Body of pancreas (tissue), 4 donors: ENCODE results near the gene NRIP1. TPM values are rescaled to one million over a fixed set of nuclear protein-coding genes. Genes with fewer than 3 reads are reported as not detected.

ENCODE experiments used
- ATAC-seq: fragments of 150-250 bp; one replicate; pipeline ENCODE4 v1.9.1; 2016
- DNase-seq, 4 donors: peaks; one replicate each; pipeline ENCODE4 v3.0.0-alpha.2; 2019
- H3K27ac ChIP-seq, 4 donors: fragments of 200-600 bp; sonication (generic); 1 replicate in 3 of 4; 2 replicates in 1 of 4; pipeline versions ENCODE4 v1.5.1 to v1.6.1; 2016 to 2019; ENCODE audit warnings: mild to moderate bottlenecking in 1 of 4, mixed read lengths in 1 of 4, moderate library complexity in 1 of 4
- H3K27me3 ChIP-seq, 2 donors: fragments of 200-600 bp; sonication (generic); one replicate each; pipeline ENCODE4 v1.6.0; 2016; ENCODE audit warnings: mild to moderate bottlenecking in 1 of 2
- H3K36me3 ChIP-seq, 2 donors: fragments of 200-600 bp; sonication (generic); replicated peaks in 1 of 2; 2 replicates each; pipeline ENCODE4 v1.5.1; 2016; ENCODE audit warnings: low read depth in 2 of 2; ENCODE audit not compliant: insufficient read depth in 1 of 2
- H3K4me1 ChIP-seq: fragments of 200-600 bp; sonication (generic); one replicate; pipeline ENCODE4 v1.6.0; 2016
- H3K4me3 ChIP-seq, 2 donors: fragments of 200-600 bp; sonication (generic); 1 replicate in 1 of 2; 2 replicates in 1 of 2; pipeline ENCODE4 v1.5.1; 2016 to 2019
- H3K9me3 ChIP-seq, 3 donors: fragments of 200-600 bp; sonication (generic); 1 replicate in 2 of 3; 2 replicates in 1 of 3; pipeline ENCODE4 v1.5.1; 2016
- CTCF ChIP-seq, 7 experiments: fragments of 450-650 bp in 4 of 7; fragments of 200-600 bp in 3 of 7; sonication (generic) in 3 of 7; IDR thresholded peaks; one replicate each; pipeline ENCODE4 v1.5.1; 2016 to 2019; ENCODE audit warnings: antibody characterized with exemption in 7 of 7
- POLR2A ChIP-seq, 3 donors: fragments of 450-650 bp; IDR thresholded peaks; one replicate each; pipeline ENCODE4 v1.6.1; 2016; ENCODE audit warnings: antibody characterized with exemption in 3 of 3, mild to moderate bottlenecking in 2 of 3
- WGBS, 2 donors: methylation state at CpG; one replicate each; pipeline ENCODE4 v1.1.5; 2017; 5-methylcytosine and 5-hydroxymethylcytosine counted together
- intact Hi-C: fragments of 100-400 bp; cut with DNase I; formaldehyde crosslinking; loops from one replicate; pipeline ENCODE4 v1.15.1; 2023
- total RNA-seq, 2 donors: library from RNA; depleted of rRNA; stranded (reverse); fragments of >200 nt; gene quantifications; one replicate each; pipeline ENCODE4 v1.1.0, GENCODE V29; 2016

Gene NRIP1
- total RNA-seq, 2 donors from 2014 or later, result 18.5 to 27.8 TPM

- Histone ChIP-seq H3K9me3 (no peaks in the 10 kb centered on the region), H3K36me3 (no peaks in the 10 kb centered on the region), H3K27ac (no peak overlapping the region), H3K4me3 (no peak overlapping the region), H3K4me1 (no peaks in the 10 kb centered on the region), H3K27me3 (no peaks in the 10 kb centered on the region)
- DNase-seq (no peak), ATAC-seq (no peak)
- intact Hi-C loops, result no loop called here
- TF ChIP-seq CTCF (IDR thresholded peaks at IDR 0.05) (no peak), POLR2A (IDR thresholded peaks at IDR 0.05) (no peak)
- WGBS, 2 donors, result 58 to 65% methylated on average over 4 of the region's 4 CpGs
Measured at GRCh38 chr21:14956807-14957206, 108.0 kb downstream of the NRIP1 start.

GRCh38 chr21:14955936-14956520 lies 108.8 kb downstream of the NRIP1 start:
- no peak overlapping the region for H3K27ac ChIP-seq
- ATAC-seq, result no peak
- H3K9me3 ChIP-seq, result no peaks in the 10 kb centered on the region
- no peak overlapping the region for H3K4me3 ChIP-seq
- DNase-seq, result no peak
- TF ChIP-seq POLR2A (IDR thresholded peaks at IDR 0.05) (no peak), CTCF (IDR thresholded peaks at IDR 0.05) (no peak)
- 73 to 76% methylated on average over 6 of the region's 6 CpGs for WGBS, 2 donors
- no peaks in the 10 kb centered on the region for H3K27me3 ChIP-seq
- intact Hi-C loops, result no loop called here
- no peaks in the 10 kb centered on the region for H3K4me1 ChIP-seq
- no peaks in the 10 kb centered on the region for H3K36me3 ChIP-seq

GRCh38 chr21:14952916-14953315 lies 111.9 kb downstream of the NRIP1 start:
- no peaks in the 10 kb centered on the region for H3K27me3 ChIP-seq
- DNase-seq (no peak), ATAC-seq (no peak)
- 93 to 96% methylated on average over 4 of the region's 4 CpGs for WGBS, 2 donors
- H3K36me3 ChIP-seq, result no peaks in the 10 kb centered on the region
- H3K4me1 ChIP-seq, result no peaks in the 10 kb centered on the region
- no peaks in the 10 kb centered on the region for H3K9me3 ChIP-seq
- intact Hi-C loops, result no loop called here
- H3K27ac ChIP-seq, result no peak overlapping the region
- no peak overlapping the region for H3K4me3 ChIP-seq
- TF ChIP-seq CTCF (IDR thresholded peaks at IDR 0.05), result no peak
- TF ChIP-seq POLR2A (IDR thresholded peaks at IDR 0.05), result no peak

- DNase-seq, result no peak
- intact Hi-C loops, result no loop called here
- TF ChIP-seq POLR2A (IDR thresholded peaks at IDR 0.05) (no peak), CTCF (IDR thresholded peaks at IDR 0.05) (no peak)
- WGBS, 2 donors, result 70 to 71% methylated on average over 3 to 4 of the region's 4 CpGs
- Histone ChIP-seq H3K27me3 (no peaks in the 10 kb centered on the region), H3K9me3 (no peaks in the 10 kb centered on the region), H3K4me1 (no peaks in the 10 kb centered on the region), H3K27ac (no peak overlapping the region), H3K4me3 (no peak overlapping the region), H3K36me3 (no peaks in the 10 kb centered on the region)
- ATAC-seq, result no peak
Measured at GRCh38 chr21:14949603-14950002, 115.2 kb downstream of the NRIP1 start.

- WGBS, 2 donors, result 67 to 77% methylated on average over 5 of the region's 5 CpGs
- Histone ChIP-seq H3K4me1 (no peaks in the 10 kb centered on the region), H3K27me3 (no peaks in the 10 kb centered on the region), H3K4me3 (no peak overlapping the region), H3K27ac (no peak overlapping the region), H3K9me3 (no peaks in the 10 kb centered on the region), H3K36me3 (no peaks in the 10 kb centered on the region)
- no peak for DNase-seq
- intact Hi-C loops, result no loop called here
- TF ChIP-seq POLR2A (IDR thresholded peaks at IDR 0.05), result no peak
- TF ChIP-seq CTCF (IDR thresholded peaks at IDR 0.05), result no peak
- no peak for ATAC-seq
Measured at GRCh38 chr21:14947613-14948160, 117.1 kb downstream of the NRIP1 start.
